ENCODE data around the gene MESD.

Gene MESD

DNA sequence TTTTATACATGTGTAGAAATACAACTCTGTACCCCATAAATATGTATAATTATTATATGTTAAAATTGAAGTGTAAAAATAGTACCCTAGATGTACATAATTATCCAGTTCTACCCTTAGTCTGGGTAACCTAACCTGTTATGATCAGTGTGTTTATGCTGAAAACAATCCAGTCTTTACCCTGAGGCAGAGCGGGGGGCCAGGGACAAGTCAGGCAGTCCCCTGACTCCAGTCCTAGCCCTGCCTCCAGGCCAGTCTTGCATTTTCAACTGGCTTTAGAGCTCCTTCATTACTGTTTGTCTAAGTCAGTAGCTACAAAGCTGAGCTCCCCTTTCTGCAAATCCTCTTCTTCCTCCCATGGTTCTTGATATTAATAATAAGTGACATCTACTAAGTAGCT lies 3.1 kb downstream of the MESD start:
- TF ChIP-seq, protein P1, sequence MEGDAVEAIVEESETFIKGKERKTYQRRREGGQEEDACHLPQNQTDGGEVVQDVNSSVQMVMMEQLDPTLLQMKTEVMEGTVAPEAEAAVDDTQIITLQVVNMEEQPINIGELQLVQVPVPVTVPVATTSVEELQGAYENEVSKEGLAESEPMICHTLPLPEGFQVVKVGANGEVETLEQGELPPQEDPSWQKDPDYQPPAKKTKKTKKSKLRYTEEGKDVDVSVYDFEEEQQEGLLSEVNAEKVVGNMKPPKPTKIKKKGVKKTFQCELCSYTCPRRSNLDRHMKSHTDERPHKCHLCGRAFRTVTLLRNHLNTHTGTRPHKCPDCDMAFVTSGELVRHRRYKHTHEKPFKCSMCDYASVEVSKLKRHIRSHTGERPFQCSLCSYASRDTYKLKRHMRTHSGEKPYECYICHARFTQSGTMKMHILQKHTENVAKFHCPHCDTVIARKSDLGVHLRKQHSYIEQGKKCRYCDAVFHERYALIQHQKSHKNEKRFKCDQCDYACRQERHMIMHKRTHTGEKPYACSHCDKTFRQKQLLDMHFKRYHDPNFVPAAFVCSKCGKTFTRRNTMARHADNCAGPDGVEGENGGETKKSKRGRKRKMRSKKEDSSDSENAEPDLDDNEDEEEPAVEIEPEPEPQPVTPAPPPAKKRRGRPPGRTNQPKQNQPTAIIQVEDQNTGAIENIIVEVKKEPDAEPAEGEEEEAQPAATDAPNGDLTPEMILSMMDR (IDR thresholded peaks at IDR 0.05) = no peak

DNA sequence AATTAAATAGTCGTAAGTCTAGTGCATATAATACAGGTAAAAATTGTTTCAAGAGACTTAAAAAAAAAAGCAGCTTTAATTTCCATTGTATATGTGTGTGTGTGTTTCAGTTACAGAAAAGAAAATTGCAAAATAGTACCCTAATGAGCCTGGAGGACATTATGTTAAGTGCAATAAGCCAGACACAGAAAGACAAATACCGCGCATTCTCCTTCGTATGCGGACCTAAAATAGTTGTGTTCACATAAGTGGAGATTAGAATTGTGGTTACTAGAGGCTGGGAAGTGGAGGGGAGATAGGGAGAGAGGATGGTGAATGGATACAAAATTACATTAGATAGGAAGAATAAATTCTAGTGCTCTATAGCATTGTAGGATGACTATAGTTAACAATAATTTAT lies 3.6 kb downstream of the MESD start:
- TF ChIP-seq, protein P1 (IDR thresholded peaks at IDR 0.05) = no peak

- TF ChIP-seq, protein P1 (IDR thresholded peaks at IDR 0.05) = no peak
Observed at GRCh38 chr15:80984856-80985255, 4.8 kb downstream of the MESD start.

GRCh38 chr15:80982839-80983238 lies 6.8 kb downstream of the MESD start:
- TF ChIP-seq, protein P1 (IDR thresholded peaks at IDR 0.05) = no peak

- TF ChIP-seq, protein P1 (IDR thresholded peaks at IDR 0.05) = no peak
Observed at GRCh38 chr15:80982205-80982604, 7.4 kb downstream of the MESD start.

- TF ChIP-seq, protein P1 (IDR thresholded peaks at IDR 0.05) = no peak
Observed at GRCh38 chr15:80979538-80980200, 9.9 kb downstream of the MESD start.

DNA sequence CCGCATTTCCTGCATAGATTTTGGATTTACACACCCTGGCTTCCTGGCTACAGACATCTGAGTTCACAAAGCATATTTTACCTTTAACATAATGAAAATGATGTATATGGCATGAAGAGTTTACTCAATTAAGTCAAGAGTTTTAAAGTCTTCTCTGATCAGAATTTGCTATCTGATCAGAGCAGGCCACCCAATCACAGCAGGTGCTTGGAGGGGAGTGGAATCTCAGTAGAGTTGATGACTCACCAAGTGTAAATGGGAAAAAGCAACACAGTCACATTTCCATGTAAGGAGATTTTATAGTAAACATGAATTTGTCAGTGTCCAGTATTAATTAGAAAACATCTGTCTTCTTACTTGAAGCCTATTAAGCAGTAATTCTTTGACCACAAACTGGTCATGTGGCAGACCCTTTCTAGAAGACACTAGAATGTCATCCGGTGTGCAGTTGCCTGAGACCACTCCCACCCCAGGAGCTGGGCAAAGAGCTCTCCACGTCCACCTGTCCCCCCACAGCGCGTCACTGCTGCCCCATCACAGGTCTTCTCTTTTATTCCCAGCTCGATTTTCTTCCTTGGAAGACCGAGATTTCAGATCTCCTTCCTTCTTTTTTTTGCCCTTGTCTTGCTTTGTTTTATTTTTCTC lies 10.8 kb downstream of the MESD start:
- TF ChIP-seq, protein P1 (IDR thresholded peaks at IDR 0.05) = no peak
